GM19099 (cell line): ENCODE results near the gene ACOT7.

Experiments used
- POLR2A ChIP-seq: IDR thresholded peaks from 3 replicates; pipeline ENCODE4 v1.6.1; 2011; ENCODE audit warnings: low read depth; ENCODE audit not compliant: insufficient read length; ENCODE audit errors: extremely low read depth

The ACOT7 gene

DNA sequence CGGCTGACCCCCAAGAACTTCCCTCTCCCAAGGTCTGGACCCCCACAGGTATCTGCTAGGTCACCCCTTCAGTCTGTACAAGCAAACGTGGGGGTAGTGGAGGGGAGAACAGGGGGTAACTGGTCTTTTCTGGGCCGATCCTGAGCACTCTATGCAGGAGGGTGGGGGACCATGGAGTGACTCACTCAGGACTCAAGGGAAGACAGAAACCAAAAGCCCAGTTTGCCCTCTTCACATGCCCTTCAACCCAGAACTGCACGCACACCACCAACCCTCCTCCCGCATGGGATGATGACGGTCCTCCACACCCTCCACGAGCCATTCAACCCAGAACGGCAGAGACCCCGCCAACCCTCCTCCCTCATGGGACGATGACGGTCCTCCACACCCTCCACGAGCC lies 79.1 kb downstream of the ACOT7 start:
- TF ChIP-seq POLR2A, result no peak

GRCh38 chr1:6313393-6314200 lies 80.0 kb downstream of the ACOT7 start:
- no peak for TF ChIP-seq POLR2A

DNA sequence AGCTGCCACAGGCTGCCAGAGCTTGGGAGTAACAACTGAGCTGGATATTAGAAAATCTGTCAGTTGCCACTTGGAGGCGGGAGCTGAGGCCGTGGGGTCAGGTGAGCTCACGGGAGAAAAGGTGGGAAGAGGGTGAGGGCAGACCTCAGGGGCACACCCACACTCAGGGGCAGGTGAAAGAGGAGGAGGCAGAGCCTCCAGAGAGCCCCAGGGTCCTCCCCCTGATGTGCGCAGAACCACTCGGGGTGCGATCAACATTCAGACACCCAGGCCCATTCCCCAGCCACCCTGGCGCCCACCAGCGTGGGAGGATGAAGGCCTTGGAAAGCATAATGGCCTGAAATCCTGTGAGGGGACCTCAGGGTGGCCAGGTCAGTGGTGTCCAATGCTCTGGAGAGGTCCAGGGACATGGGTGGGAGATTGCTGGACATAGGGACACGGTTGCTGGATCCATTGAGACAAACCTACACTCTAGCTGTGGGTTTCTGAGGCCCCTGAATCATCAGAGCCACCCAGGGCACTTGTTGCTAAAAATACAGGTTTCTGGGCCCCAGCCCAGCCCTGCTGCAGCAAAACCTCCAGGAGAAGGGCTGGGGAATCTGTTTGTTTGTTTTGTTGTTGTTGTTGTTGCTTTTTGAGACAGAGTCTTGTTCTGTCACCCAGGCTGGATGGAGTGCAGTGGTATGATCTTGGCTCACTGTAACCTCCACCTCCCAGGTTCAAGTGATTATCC lies 83.3 kb downstream of the ACOT7 start:
- TF ChIP-seq POLR2A, result no peak

DNA sequence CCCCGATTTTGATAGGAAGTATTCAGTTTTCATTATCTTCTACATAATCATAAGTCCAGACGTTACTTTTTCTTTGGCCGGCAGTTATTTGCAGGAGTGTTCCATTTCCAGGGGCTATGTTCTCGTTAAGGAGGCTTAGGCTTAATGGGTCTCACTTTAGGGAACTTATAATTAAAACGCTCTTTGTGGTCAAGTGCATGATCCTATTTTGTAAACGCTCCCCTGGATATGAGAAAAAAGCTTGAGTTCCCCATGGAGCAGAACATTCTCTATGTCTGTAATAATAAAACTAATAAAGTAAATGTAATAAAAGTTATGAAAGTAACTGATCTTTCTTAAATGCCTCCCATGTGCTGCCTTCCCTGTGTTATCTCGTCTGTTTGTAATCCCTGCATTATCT lies 84.0 kb downstream of the ACOT7 start:
- no peak for TF ChIP-seq POLR2A

- no peak for TF ChIP-seq POLR2A
These were observed 85.1 kb downstream of the ACOT7 start for GRCh38 chr1:6308449-6308848.

- no peak for TF ChIP-seq POLR2A
These were observed 86.5 kb downstream of the ACOT7 start for GRCh38 chr1:6307099-6307498.

- no peak for TF ChIP-seq POLR2A
These were observed 90.1 kb downstream of the ACOT7 start for GRCh38 chr1:6303397-6304012.

DNA sequence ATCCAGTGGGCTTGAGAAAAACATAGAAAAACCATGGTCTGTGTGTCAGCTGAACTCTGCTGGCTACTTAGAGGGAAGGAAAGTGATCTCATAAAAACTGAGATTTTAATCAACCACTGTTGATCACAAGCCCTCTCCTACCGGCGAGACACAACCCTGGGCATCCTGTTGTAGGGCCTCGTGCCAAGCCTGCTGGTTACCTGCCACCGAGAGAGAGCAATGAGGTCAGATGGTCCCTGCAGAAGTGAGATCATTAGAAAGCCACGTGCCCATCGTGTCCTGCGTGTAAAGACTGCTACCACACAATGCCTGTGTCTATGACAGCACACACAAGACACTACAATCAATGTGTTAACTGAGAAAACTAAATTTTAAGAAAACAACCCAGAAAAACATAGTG lies 91.0 kb downstream of the ACOT7 start:
- no peak for TF ChIP-seq POLR2A

DNA sequence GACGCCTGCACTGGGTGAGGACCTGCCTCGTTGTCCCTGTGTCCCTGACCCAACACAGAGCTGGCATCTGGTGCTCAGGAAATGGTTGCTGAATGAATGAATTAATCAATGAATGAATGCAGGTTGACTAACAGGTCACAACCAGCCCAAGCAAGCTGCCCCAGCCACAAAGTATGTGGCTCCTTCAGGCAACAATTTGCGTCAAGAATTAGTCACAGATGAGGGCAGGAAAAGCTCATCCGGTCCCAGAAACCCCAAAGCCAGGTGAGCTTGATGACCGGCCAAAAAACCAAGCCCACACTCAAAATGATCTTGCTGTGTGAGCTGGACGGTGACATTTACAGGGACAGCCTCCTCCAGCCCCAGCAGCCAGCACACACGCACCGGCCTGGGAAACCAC lies 92.0 kb downstream of the ACOT7 start:
- TF ChIP-seq POLR2A, result no peak

GRCh38 chr1:6300342-6301048 lies 93.1 kb downstream of the ACOT7 start:
- TF ChIP-seq POLR2A, result no peak

GRCh38 chr1:6299557-6300165 lies 93.9 kb downstream of the ACOT7 start:
- TF ChIP-seq POLR2A, result no peak

GRCh38 chr1:6298940-6299465 lies 94.6 kb downstream of the ACOT7 start:
- TF ChIP-seq POLR2A, result no peak

DNA sequence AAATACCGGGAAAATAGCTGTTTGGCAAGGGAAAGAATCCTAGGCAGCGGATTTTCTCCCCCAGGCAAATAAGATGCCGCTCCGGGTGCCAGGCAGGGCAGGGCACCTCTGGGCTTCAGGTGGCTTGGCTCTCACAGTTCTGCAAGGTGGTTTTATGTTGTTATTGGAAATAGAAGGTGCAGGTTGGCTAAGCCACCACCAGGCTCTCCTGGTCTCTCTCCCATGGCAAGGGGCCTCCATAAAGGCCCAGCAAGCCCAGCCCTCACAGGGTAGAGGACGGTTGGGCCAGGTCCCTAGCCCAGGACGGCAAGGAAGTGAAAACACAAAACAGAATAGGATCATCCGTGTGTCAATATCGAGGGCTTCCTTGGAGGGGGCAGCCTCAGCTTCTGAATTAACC lies 95.0 kb downstream of the ACOT7 start:
- TF ChIP-seq POLR2A, result no peak

- TF ChIP-seq POLR2A, result no peak
These were observed 97.7 kb downstream of the ACOT7 start for GRCh38 chr1:6295910-6296309.
